Central memory CD8-positive, alpha-beta T cell (primary cell): ENCODE data around the gene FUCA2.

Experiments
- ATAC-seq: fragments of 150-1000 bp; cut with Tn5 transposase; replicated peaks from 2 replicates; pipeline ENCODE4 v1.10.0; 2022; ENCODE audit warnings: mild to moderate bottlenecking, moderate FRiP score, moderate number of reproducible peaks; ENCODE audit not compliant: poor library complexity, severe bottlenecking; ENCODE audit errors: extremely low read depth
- DNase-seq, 2 donors: peaks; one replicate each; pipeline ENCODE4 v3.0.0; 2021; ENCODE audit warnings: low spot score in 2 of 2
- H3K27ac Mint-ChIP-seq: one replicate; pipeline ENCODE4 v1.8.0; 2022; ENCODE audit warnings: low read depth, mild to moderate bottlenecking, moderate library complexity, mixed read lengths
- H3K27me3 Mint-ChIP-seq: one replicate; pipeline ENCODE4 v1.8.0; 2022; ENCODE audit warnings: mixed read lengths
- H3K36me3 Mint-ChIP-seq: one replicate; pipeline ENCODE4 v1.8.0; 2022; ENCODE audit warnings: mild to moderate bottlenecking, moderate library complexity, mixed read lengths; ENCODE audit not compliant: insufficient read depth
- H3K4me1 Mint-ChIP-seq: one replicate; pipeline ENCODE4 v1.8.0; 2022; ENCODE audit warnings: mixed read lengths
- H3K4me3 Mint-ChIP-seq: one replicate; pipeline ENCODE4 v1.8.0; 2022; ENCODE audit warnings: mild to moderate bottlenecking, moderate library complexity, mixed read lengths
- H3K9me3 Mint-ChIP-seq: one replicate; pipeline ENCODE4 v1.8.0; 2022; ENCODE audit warnings: mixed read lengths

FUCA2 gene

DNA sequence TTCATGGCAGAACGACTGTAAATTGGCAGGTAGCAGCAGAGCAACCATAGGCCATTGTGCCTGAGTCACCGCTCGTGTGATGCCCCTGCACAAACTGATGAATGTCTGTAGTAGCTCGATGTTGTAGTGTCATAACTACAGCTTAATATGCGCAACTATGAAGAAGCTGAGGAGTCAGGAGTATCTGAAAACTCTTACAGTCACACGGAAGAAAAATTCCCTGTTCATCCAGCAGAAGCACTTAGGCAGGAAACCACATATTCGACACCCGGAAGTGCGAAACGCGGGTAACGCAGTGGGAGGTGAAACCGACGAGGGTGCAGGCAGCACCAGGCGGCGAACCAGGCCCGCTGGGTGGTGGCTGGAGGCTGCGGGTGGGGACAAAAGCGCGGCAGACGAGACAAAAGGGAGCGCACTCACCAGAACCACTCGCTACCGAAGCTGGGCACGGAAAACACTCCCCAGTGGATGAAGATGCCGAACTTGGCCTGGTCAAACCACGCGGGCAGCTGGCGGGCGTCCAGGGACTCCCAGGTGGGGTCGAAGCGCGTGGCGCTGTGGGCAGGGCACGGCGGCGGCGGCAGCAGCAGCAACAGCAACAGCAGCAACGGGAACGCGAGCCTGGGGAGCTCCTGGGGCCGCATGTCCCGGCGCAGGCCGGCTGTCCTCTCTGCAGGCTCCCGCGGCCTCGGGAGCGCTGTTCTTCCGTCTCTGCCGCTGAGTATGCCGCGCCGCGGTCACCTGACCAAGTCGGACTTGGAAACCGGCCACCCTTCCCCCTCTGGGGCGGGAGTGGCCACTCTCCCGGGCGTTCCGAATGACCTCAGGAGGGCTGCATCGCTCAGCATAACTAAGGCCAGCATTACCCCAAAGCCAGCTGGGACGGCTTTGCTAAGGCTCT, at the start of gene FUCA2:
Gene FUCA2 (minus strand): TSS at position 730 of the 901 bp plus-strand sequence. CDS start 86 bp downstream, at position 644.
- Mint-ChIP-seq H3K9me3 (no peaks in the 10 kb centered on the region), H3K4me3 (peak within 1 kb of the TSS; percentile 99), H3K27me3 (no peaks in the 10 kb centered on the region), H3K4me1 (peaks cover 27% of the 10 kb centered on the region), H3K36me3 (peaks cover 7% of the 10 kb centered on the region), H3K27ac (peak within 1 kb of the TSS; percentile 92)
- ATAC-seq, result peak; percentile 77
- peak; percentile 26 to 50 for DNase-seq

DNA sequence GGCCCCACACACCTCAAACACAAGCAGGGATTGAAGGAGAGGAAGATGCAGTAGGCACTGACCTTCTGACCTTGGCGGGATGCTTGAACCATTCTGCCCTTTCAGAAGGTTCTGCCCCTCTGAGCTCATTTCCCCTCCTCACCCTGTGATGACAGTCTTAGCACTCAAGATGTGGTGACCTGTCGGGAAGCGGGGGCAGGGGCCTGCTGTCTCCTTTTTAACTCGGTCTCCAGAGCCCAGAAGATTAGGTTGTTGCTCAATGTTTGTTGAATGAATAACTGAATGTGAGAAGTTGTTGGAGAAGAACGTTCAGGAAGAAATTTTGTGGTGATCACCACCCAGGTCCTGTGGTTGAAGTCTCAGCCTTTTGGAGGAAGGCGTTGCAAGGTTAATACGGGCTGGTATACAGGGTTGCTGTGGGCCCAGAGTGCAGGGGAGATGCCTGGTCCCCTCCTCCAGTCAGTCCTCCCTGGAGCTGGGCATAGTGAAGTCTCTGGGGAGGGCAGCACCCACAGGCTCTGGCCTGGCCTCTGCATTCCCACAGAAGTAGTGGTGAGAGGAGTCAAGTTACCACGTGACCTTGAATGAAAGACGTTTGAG, 49.7 kb upstream of the FUCA2 start:
- peak overlapping the region; percentile 84 for H3K27ac Mint-ChIP-seq
- ATAC-seq (peak; percentile 38), DNase-seq (no peak)
- peak overlapping the region; percentile 64 for H3K4me3 Mint-ChIP-seq
- H3K4me1 Mint-ChIP-seq, result peaks cover 65% of the 10 kb centered on the region
- peaks cover 11% of the 10 kb centered on the region for H3K36me3 Mint-ChIP-seq
- H3K27me3 Mint-ChIP-seq, result no peaks in the 10 kb centered on the region
- no peaks in the 10 kb centered on the region for H3K9me3 Mint-ChIP-seq

DNA sequence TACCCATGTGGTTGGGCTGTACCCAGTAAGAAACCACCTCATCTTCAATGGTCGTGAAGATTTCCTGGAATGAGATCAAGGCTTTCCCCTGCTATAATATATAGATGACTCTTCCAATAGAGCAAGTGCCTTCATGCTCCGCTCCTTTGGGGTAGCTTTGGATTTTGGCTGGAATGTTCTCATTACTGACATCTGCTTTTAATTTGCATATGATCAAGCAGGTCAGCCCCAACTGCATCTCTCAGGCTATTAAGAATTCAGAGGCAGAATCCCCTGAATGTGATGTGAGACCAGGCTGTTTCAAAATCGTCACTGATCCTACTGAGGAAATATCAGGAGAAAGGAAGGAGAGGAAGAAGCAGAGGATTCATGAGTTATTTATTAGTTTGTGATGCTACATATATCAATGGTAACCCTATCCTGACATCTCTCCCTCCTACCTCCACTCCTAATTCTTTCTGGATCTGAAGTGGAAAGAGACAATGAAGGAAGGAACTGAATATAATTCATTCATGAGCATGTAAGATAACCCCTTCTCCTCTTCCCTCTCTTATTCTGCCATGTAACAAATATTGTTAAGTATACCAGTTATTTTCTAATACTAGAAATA, 47.6 kb upstream of the FUCA2 start:
- Mint-ChIP-seq H3K27ac (peak overlapping the region; percentile 44), H3K27me3 (no peaks in the 10 kb centered on the region), H3K36me3 (peaks cover 10% of the 10 kb centered on the region), H3K4me1 (peaks cover 74% of the 10 kb centered on the region), H3K4me3 (no peak overlapping the region), H3K9me3 (no peaks in the 10 kb centered on the region)
- DNase-seq, result no peak
- no peak for ATAC-seq

- H3K27ac Mint-ChIP-seq, result peak overlapping the region; percentile 81
- no peaks in the 10 kb centered on the region for H3K27me3 Mint-ChIP-seq
- H3K4me1 Mint-ChIP-seq, result peaks cover 83% of the 10 kb centered on the region
- peaks cover 8% of the 10 kb centered on the region for H3K36me3 Mint-ChIP-seq
- ATAC-seq (peak; percentile 15), DNase-seq (no peak)
- no peaks in the 10 kb centered on the region for H3K9me3 Mint-ChIP-seq
- peak overlapping the region; percentile 61 for H3K4me3 Mint-ChIP-seq
These were observed 45.0 kb upstream of the FUCA2 start for GRCh38 chr6:143556529-143556928.

GRCh38 chr6:143555582-143555981, 44.1 kb upstream of the FUCA2 start:
- no peaks in the 10 kb centered on the region for H3K27me3 Mint-ChIP-seq
- H3K4me1 Mint-ChIP-seq, result peaks cover 83% of the 10 kb centered on the region
- H3K4me3 Mint-ChIP-seq, result peak overlapping the region; percentile 61
- peaks cover 7% of the 10 kb centered on the region for H3K36me3 Mint-ChIP-seq
- DNase-seq (no peak), ATAC-seq (peak; percentile 30)
- H3K9me3 Mint-ChIP-seq, result no peaks in the 10 kb centered on the region
- H3K27ac Mint-ChIP-seq, result peak overlapping the region; percentile 81

GRCh38 chr6:143555071-143555492, 43.6 kb upstream of the FUCA2 start:
- Mint-ChIP-seq H3K27ac (peak overlapping the region; percentile 81), H3K9me3 (no peaks in the 10 kb centered on the region), H3K36me3 (peaks cover 7% of the 10 kb centered on the region), H3K4me1 (peaks cover 85% of the 10 kb centered on the region), H3K4me3 (peak overlapping the region; percentile 61), H3K27me3 (no peaks in the 10 kb centered on the region)
- peak; percentile 52 for ATAC-seq
- no peak for DNase-seq

- Mint-ChIP-seq H3K9me3 (no peaks in the 10 kb centered on the region), H3K27ac (peak overlapping the region; percentile 81), H3K4me1 (peaks cover 93% of the 10 kb centered on the region), H3K27me3 (no peaks in the 10 kb centered on the region), H3K36me3 (peaks cover 3% of the 10 kb centered on the region), H3K4me3 (peak overlapping the region; percentile 61)
- ATAC-seq (no peak), DNase-seq (no peak)
These were observed 41.8 kb upstream of the FUCA2 start for GRCh38 chr6:143553337-143553736.

DNA sequence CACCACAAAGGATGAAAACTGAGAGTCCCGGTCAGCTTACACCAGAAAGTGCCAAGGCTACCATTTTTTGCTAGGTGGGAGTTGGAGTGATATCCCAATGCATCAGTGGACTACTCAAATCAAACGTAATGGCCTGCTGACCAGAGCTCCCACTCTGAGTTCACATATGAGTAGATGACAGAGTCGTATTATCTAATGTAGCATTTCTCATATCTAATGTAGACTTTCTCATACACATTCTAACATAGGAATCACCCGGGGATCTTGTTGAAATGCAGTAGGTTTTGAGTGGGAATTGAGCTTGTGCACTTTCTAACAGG, 38.4 kb upstream of the FUCA2 start:
- peak overlapping the region; percentile 13 for H3K27ac Mint-ChIP-seq
- DNase-seq (no peak), ATAC-seq (no peak)
- H3K4me3 Mint-ChIP-seq, result peak overlapping the region; percentile 35
- H3K27me3 Mint-ChIP-seq, result no peaks in the 10 kb centered on the region
- no peaks in the 10 kb centered on the region for H3K9me3 Mint-ChIP-seq
- H3K36me3 Mint-ChIP-seq, result peaks cover 1% of the 10 kb centered on the region
- peaks cover 90% of the 10 kb centered on the region for H3K4me1 Mint-ChIP-seq

- ATAC-seq (no peak), DNase-seq (no peak)
- Mint-ChIP-seq H3K9me3 (no peaks in the 10 kb centered on the region), H3K27ac (peak overlapping the region; percentile 13), H3K27me3 (no peaks in the 10 kb centered on the region), H3K36me3 (peaks cover 1% of the 10 kb centered on the region), H3K4me1 (peaks cover 89% of the 10 kb centered on the region), H3K4me3 (peak overlapping the region; percentile 35)
These were observed 37.9 kb upstream of the FUCA2 start for GRCh38 chr6:143549221-143549948.

DNA sequence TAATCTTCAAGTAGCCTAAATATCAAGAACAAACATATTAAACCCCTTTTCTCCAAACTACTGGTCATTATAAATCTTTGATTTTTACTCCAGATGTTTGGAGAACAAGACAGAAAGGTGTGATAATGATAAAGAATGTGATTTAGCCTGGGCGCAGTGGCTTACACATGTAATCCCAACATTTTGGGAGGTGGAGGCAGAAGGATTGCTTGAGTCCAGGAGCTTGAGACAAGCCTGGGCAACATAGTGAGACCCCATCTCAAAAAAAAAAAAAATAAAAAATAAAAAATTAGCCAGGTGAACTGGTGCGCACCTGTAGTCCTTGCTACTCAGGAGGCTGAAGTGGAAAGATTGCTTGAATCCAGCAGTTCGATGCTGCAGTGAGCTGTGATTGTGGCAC, 35.1 kb upstream of the FUCA2 start:
- Mint-ChIP-seq H3K4me1 (peaks cover 92% of the 10 kb centered on the region), H3K27me3 (no peaks in the 10 kb centered on the region), H3K27ac (no peak overlapping the region), H3K36me3 (peaks cover 4% of the 10 kb centered on the region), H3K4me3 (no peak overlapping the region), H3K9me3 (no peaks in the 10 kb centered on the region)
- DNase-seq, result no peak
- no peak for ATAC-seq

- ATAC-seq (peak; percentile 37), DNase-seq (no peak)
- Mint-ChIP-seq H3K4me1 (peaks cover 92% of the 10 kb centered on the region), H3K36me3 (peaks cover 4% of the 10 kb centered on the region), H3K27me3 (no peaks in the 10 kb centered on the region), H3K4me3 (peak overlapping the region; percentile 58), H3K27ac (peak overlapping the region; percentile 89), H3K9me3 (no peaks in the 10 kb centered on the region)
These were observed 34.5 kb upstream of the FUCA2 start for GRCh38 chr6:143545976-143546547.

DNA sequence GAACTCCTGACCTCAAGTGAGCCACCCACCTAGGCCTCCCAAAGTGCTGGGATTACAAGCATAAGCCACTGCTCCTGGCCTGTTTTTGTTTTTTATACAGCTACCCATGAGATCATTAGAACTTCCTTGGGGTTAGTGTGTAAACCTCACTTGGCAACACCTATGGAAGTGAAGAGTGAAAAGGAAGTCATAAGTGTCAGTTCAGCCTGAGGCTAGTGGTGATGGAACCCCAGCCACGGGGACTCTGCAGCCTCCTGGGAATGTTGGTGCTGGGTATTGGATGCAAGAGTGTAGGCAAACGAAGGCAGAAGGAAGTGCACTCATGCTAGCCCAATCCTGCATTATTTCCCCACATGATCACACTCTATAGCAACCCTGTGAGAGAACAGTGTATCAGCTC, 33.6 kb upstream of the FUCA2 start:
- H3K27me3 Mint-ChIP-seq, result no peaks in the 10 kb centered on the region
- H3K36me3 Mint-ChIP-seq, result peaks cover 4% of the 10 kb centered on the region
- peak overlapping the region; percentile 89 for H3K27ac Mint-ChIP-seq
- ATAC-seq (peak; percentile 16), DNase-seq (no peak)
- no peaks in the 10 kb centered on the region for H3K9me3 Mint-ChIP-seq
- H3K4me3 Mint-ChIP-seq, result peak overlapping the region; percentile 58
- peaks cover 88% of the 10 kb centered on the region for H3K4me1 Mint-ChIP-seq
